ENCODE results near the gene XAF1.
"Not testable (repeated sequence)": the region's sequence is repeated elsewhere in the genome, so short reads cannot be mapped to it uniquely, and the experiment has no call there.

The XAF1 gene, protein sequence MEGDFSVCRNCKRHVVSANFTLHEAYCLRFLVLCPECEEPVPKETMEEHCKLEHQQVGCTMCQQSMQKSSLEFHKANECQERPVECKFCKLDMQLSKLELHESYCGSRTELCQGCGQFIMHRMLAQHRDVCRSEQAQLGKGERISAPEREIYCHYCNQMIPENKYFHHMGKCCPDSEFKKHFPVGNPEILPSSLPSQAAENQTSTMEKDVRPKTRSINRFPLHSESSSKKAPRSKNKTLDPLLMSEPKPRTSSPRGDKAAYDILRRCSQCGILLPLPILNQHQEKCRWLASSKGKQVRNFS

DNA sequence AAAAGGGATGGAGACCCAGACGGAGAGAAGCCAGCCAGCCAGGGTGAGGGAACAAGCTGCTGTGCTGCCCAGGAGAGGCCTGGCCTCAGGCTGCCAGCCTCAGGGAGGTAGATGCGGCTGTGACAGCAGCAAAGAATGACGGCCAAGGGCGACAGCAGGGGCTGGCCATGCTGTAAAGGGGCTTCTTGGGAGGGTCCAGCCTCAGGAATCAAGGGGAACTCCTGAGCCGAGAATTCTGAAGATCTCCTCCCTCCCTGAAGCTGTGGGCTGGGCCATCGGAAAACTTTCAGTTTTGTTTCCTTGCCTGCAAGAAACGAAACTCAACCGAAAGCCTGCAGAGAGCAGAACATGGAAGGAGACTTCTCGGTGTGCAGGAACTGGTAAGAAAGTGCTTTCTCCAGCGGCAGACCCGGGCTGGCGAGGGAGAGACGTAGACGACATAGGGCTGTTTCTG, at the start of gene XAF1:
XAF1 (plus strand) TSS at position 316 of the 454 bp plus-strand sequence; CDS start at position 349, 33 bp downstream.
- DNase-seq = peak; percentile 60

DNA sequence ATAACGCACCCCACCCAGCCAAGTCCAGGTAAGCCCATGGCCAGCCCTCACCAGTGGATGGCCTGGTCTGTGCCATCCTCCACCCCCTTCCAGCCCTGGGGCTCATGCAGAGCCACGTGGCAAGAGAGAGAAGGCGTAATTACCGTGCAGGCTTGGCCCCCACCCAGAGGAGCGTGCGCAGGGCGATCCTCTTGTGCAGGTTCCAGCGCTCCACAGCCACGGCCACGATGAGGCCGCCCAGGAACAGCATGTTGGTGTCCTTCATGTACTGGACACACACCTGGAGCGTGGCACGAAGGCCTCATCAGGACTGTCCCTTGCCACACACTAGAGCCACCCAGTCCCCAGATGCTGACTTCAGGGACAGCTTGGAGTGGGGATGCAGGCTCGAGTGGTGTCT, 49.3 kb upstream of the XAF1 start:
- no peak for DNase-seq

DNA sequence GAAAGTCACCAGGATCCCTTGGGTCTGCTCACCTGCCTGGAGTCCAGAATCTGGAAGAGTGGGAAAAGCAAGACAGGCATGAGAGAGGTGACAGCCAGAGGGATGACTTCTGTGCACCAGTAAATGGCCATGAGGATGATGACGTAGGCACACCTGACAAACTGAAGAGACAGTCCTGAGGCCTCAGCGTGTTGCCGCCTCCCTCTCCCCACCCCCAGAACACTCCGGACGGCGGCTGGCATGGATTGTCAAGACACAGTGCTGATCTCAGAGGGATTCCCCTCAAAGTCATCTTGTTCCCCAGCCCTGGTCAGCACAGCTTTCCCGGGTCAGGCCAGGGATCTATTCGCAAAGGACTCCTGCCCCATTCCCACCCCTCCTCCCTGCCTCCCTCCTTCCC, 48.9 kb upstream of the XAF1 start:
- DNase-seq = no peak

DNA sequence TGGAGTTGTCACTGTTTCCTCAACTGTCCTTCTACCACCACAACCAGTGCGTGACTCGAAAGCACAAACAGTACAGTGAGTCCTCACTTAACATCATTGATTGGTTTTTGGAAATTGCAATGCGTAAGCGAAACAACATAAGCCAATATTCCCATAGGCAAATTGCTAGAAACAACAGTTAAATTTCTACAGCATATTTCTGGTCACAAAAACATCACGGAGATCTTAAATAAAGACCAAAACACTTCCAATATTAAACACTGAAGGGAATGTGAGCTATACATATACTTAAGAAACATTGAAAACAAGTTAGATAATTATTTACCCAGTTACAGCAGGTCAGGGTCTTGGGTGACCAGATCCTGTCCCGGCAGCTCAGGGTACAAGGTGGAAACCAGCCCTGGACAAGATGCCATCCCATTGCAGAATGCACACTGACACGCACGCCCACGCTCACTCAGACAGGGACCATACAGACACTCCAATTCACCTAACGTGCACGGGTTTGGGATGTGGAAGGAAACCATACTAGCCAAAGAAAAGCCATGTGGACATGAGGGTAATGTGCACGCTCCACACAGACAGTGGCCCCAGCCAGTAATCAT, 47.4 kb upstream of the XAF1 start:
- DNase-seq = no peak

DNA sequence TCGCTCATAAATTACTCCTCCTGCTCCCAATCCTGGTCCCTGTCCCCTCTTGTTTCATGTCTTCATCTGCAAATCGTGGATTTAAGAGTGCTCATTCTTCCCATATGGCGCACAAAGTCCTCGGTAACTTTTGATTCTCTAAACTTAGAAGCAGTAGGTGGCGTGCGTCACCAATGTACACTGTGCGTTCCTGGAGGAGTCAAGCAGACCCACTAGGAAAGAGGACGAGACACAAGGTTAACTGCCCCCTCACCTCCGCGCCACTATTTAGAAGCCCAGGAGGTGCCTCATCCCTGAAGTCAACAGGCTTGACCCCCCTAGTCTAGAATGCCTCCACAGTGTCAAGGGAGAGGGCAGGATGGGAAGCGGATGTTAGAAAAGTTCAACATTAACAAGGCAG, 45.5 kb upstream of the XAF1 start:
- no peak for DNase-seq

DNA sequence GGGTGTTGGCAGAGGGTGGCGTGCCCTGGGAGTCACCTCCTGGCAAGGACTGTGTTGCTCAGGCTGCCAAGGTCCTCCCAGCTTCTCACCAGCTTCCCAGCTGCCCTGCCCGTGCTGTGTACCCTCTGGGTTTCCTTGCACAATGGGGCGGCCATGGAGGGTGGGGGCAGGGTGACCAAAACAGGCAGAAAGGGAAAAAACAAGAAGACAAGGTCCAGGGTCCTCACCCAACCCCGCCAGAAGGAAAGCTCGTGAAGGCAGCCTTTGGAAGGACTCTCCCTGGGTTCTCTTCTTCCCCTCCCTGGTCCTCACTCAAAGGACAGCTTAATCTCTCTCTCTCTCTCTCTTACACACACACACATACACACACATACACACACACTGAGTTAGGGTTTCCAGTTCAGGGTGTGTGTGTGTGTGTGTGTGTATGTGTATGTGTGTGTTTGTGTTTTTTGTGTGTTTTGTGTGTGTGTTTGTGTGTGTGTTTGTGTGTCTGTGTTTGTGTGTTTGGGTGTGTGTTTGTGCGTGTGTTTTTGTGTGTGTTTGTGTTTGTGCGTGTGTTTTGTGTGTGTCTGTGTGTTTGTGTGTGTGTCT, 44.7 kb upstream of the XAF1 start:
- no peak for DNase-seq

DNA sequence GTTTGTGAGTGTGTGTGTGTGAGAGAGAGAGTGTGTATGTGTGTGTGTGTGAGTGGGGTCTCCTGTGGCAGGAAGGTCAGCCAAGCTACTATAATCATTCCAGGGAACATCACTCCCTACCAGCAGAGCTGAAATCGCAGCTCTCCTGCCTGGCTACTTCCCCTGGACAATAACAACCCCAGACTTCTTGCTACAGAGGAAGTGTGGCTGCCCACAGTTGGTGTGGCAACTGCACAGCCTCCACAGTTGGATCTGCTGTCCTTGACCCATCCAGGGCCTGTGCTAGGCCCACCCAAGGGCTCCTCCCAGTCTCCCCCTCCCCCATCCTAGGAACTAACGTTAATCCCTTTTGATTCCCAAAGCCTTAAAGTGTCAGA, 44.2 kb upstream of the XAF1 start:
- DNase-seq = no peak

DNA sequence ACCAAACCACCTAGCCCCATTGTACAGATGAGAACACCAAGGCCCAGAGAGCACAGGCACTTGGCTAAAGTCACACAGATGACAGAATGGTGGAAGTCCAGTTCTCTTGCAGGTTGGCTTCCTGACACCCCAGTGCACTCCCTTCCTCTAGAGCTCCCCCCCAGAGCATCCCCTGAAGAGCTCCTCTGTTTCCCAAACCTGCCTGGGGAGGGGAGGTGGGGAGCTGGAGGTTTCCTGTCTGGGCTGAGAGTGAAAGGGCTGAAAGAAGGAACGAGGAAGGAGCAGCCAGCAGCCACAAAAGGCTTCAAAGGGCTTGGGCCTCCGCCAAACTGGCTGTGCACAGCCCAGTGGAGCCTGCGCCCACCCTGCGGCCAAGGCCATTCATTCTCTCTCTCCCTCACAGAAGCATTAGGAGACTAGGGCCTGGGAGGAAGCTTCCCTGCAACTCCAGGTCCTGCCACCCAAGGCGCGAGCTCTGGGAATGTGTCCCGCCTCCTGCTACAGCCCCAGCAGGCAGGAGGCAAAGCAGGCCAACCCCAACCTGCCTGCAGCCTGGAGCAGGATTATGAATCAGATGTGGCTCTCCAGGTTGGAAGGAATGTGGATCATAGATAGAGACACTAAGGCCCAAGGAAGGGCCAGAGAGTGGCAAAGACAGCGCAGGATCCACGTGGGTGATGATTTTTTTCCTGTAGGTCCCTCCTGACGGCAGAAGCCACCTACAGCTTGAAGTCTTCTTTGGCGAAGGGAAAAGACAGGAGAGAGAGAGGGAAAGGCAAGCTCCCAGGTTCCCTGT, 43.6 kb upstream of the XAF1 start:
- no peak for DNase-seq

DNA sequence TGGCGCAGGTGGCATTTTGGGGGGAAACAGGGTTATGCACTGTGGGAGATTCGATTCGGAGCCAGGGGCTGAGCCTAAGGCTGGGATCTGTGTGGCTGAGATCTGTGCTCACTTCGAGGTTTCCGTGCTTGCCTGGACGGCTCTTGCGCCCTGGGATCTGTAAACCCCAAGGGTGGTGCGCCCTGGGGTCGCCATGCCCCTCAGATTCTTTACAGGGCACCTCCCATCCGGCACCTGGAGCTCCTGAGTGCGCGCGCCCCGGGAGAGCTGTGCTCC, 43.1 kb upstream of the XAF1 start:
- DNase-seq = no peak

DNA sequence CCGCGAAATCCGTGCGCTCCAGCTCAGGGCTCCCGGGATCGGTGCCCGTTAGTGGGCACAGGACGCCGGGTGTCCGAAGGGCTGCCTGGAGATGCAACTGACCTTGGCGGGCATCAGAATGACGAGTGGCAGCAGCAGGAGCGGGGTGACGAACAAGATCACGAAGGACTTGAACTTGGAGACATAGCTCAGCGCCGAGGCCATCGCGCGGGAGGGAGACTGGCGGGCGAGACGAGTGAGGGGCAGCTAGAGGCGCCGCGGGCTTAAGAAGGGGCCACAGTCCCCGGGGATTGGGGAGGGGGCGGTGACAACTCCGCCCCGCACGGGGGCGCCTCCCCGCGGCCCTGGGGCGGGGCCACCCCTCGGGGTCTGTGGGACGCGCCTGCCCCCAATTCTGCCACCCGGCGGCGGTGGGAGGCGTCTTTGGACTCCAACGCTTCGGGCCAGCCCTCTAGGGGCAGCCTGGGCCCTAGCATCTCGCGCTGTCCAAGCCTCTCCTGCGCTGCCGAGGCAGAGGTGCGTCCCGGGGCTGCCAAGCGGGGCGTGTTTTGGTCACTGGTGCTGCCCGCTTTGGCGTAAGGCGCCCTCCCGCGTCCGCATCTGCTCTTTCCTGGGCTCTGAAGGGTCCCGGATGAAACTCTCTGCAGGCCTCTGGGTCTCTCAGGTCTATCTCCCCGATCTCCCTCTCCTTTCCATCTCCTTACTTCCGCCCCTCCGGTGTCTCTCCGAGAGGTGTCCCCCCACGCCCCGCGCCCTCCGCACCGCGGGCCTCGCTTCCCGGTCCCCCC, 42.5 kb upstream of the XAF1 start, which contains the start of gene SLC13A5:
SLC13A5 (minus strand) TSS at position 240 of the 788 bp plus-strand sequence; CDS start at position 204, 36 bp downstream.
- DNase-seq = peak; percentile 27

DNA sequence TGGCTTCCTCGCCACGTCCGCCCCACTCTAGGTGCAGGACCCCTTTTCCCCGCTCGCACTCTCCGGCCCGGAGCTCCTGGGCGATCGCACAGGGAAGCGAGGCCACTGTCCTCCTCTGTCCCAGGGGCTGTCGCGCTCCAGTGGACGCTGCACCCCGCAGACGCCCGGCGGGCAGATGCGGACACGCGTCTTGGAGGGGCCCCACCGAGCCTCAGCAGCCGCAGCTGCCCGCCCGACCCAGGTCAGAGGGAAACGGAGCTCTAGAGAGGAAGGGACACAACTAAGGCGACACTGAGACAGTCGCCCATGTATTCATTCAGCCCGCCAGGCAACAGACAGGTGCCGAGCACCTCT, 42.0 kb upstream of the XAF1 start:
- DNase-seq = no peak

DNA sequence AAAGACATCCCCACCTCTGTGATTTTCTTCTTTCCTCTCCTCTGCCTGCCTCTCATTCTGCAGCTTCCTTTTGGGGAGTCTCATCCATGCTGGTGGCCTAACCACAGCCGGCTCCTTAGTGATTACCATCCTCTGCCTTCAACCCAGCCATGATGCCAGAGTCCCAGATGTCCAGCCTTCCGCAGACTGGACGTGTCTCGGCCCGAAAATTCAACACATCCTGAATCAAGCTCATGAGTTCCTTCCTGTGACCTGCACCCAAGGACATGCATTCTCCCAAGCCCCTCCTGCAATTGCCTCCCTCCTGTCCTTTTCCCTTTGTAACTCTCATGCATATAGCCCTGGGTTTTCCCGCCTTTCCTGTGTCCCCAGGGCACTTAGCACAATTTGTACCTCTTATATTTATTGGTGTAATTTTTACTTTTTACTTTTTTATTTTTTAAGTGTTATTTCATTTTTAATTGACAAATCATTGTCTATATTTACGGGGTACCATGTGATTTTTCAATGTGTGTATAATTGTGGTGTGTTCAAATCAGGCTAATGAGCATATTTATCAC, 41.5 kb upstream of the XAF1 start:
- no peak for DNase-seq

DNA sequence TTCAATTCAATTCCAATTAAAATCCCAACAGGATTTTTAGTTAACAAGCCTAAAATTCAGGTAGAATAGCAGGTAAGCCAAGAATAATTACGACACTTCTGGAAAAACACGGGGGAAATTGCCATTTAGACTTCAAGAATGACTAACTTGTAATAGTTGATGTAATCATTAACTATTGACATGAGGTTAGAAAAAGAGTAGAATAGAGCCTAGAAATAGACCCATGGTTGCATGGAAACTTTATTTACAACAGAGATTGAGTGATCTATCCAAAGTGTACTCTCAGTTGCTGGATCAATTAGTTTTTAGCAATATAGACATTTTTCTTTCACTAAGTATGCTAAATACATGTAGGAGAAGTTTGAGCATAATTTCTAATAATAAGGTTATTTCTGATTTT, 39.1 kb upstream of the XAF1 start:
- DNase-seq = no peak

DNA sequence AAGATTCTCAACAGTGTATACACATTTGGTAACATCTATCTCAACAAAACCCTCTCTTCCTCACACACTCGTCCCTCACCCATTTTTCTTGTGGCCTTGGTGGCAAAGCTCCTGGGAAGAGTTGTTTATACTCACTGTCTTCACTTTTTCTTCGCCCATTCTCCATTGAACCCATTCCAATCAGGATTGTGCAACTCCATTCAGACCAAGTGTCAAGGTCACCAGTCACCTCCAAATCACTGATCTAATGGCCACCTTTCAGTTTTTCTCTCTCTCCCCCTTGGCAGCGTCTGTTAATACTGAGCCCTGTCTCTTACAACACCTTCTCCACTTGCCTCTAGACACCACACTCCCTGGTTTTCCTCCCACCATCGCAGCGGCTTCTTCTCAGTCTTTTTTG, 34.1 kb upstream of the XAF1 start:
- no peak for DNase-seq

DNA sequence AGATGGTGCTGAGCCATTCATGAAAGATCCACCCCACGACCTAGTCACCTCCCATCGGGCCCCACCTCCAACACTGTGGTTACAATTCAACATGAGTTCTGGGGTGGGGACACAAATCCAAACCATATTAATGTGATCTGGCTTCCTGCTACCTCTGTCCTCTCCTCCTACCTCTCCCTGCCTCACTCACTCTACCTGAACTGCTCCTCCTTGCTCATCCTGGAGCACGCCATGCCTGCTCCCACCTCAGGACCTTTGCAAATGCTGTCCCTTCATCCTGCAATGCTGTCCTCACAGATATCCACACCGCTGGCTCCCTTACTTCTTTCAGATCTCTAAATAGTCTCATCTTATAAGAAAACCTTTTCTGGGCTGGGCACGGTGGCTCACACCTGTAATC, 31.8 kb upstream of the XAF1 start:
- DNase-seq = no peak

DNA sequence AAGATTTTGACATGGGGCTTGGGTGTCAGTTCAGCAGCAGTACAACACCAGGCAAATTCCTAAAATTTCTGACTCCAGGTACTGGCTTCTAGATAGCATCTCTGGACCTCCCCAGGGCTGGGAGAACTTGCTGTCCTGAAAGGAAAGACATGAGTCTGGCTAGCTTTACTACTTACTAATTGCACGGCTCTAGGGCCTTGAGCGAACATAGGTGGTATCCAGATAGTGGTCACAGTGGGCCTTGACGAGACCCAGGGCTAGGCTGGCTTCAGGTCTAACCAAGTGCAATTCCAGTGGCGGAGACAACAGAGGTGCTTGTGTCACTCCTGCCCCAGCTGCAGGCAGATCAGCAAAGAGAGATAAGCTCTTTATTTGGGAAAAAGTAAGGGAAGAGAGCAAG, 26.3 kb upstream of the XAF1 start:
- DNase-seq = no peak

DNA sequence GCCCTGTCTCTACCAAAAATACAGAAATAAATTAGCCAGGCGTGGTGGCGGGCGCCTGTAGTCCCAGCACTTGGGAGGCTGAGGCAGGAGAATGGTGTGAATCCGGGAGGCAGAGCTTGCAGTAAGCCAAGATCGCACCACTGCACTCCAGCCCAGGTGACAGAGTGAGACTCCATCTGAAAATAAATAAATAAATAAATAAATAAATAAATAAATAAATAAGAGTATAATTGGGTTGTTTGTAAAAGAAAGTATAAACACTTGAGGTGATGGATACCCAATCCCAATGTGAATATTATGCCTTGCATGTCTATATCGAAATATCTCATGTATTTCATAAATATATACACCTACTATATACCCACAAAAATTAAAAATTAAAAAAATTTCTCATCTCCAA, 9.2 kb upstream of the XAF1 start:
- DNase-seq = not testable (repeated sequence)

DNA sequence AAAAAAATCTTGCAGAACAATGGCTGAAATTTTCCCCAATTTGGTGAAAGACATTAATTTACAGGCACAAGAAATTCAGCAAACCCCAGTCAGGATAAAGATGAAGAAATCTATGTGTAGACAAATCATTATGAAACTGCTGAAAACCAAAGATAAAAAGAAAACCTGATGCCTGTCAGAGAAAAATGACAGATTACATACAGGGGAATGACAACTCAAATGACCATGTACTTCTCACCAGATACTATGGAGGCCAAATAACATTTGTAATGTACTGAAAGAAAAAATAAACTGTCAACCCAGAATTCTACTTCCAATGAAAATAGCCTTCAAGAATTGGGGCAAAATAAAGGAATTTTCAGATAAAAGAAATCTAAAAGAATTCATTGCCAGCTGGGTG, 7.2 kb upstream of the XAF1 start:
- DNase-seq = no peak

DNA sequence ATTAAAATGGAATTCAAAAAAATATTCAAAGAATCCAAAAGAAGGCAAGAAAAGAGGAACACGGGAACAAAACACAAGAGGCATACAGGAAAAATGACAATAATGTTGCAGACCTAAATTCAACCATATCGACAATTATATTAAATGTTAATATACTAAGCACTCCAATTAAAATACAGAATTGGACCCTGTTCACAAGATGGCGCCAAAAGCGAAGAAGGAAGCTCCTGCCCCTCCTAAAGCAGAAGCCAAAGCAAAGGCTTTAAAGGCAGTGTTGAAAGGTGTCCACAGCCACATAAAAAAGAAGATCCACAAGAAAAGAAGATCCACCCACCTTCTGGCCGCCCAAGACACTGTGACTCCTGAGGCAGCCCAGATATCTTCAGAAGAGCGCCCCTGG, 6.3 kb upstream of the XAF1 start:
- no peak for DNase-seq

DNA sequence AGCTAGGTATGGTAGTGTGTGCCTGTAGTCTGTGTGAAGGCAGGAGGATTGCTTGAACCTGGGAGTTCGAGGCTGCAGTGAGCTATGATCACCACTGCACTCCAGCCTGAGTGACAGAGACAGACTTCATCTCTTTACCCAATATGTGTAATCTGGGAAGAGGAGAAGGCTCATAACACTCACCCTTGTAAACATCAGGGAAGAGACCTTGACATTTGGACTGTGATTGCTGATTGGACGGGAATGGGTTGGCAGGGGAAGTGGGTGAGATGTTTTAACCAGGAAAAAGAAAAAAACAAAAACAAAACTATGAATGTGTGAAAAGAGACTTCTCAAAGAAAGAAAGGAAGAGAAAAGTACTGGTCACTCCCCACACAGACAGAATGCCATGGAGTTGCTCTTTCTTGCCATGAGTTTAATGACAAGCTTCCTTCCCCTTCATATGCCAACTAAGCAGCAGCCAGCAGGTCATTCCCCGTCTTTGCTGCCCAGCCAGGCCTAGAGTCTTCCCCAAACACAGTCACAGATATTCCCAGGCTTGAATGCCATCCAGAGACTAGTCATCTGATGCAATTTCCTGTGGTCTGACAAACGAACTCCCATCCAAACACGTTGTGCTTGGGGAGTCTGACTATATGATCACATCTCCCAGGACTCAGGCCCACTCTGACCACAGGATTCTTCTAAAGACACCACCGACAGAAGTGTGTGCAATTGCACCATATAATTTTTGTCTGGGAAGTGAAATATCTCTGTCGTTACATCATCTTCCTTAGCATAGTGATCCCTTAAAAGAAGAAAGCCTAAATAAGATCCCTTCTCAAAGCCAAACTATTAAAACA, 3.6 kb upstream of the XAF1 start:
- DNase-seq = no peak

DNA sequence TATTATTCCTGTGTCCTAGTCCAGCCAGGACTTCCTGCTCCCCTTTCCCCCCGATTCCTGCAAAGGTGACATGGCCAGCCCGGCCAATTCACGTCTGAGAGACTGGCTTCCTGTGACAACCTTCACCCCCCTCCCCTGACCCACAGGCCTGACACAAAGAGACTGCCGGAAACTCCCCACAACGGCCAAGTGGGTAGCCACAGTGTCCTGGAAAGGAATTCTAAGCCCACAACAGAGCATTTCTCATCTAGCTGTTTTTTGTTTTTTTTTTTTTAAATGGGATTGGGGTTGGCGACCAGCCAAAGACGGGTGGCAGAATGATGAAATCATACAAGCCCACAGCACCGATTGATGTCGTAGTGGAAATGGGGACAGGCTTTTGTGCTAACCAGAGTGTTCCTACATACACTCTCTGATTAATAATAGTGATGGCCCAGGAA, 2.8 kb upstream of the XAF1 start:
- DNase-seq = peak; percentile 60

DNA sequence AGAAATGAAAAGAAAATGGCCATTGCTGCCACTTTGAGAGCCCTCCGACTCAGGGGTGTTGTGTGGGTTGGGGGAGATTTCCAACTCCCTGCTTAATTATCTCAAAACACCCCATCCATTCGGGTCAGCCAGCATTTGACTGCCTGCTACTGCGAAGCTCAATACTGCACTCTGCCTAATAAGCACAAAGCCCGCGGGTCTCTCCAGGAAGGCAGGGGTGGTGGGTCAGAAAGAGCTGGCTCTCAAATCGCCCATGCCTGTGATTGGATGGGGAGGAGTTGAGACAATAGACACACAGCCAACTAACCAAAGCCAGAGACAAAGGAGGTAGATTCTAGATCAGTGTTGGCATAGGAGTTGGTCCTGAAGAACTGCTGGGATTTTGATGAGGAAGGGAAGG, 2.3 kb upstream of the XAF1 start:
- peak; percentile 11 for DNase-seq
